GM15510 (cell line): ENCODE results near the gene TRAPPC2L.

Experiments used
- POLR2A ChIP-seq: IDR thresholded peaks from 3 replicates; pipeline ENCODE4 v1.6.1; 2011; ENCODE audit warnings: borderline replicate concordance; ENCODE audit not compliant: insufficient read length; ENCODE audit errors: extremely low read depth

TRAPPC2L gene

DNA sequence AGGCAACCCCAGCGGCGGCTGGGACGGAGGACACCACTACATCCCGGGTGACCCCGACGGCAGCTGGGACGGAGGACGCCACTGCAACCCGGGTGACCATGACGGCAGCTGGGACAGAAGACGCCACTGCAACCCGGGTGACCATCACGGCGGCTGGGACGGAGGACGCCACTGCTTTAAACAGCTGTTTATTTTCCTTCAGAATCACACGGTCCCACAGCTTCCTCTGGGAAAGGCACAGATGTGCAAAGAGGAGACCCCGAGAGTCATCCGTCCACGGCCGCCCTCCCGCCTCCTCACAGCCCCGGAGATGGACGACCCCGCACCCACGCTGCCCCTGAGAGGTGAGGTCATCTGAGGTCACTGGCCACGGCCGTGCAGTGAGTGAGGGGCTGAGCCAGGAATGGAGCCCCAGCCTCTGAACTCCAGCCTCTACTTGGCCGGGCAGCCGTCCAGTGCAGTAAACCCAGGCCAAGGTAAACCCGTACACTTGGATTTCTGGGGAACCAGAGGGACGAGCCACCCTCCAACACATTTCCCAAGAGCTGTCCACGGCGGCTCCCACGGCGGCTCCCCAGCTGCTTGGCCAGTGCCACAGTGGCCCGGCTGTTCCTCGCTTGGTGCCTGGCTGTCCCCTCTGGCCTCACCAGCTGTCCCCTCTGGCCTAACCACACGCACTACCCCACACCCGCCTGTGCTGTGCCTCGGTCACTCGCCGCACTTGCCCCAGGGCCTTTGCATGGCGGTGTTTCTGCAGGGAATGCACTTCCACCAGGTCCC, 52.7 kb downstream of the TRAPPC2L start:
- TF ChIP-seq POLR2A, result no peak

- TF ChIP-seq POLR2A, result no peak
These were observed 53.6 kb downstream of the TRAPPC2L start for GRCh38 chr16:88910284-88911135.

DNA sequence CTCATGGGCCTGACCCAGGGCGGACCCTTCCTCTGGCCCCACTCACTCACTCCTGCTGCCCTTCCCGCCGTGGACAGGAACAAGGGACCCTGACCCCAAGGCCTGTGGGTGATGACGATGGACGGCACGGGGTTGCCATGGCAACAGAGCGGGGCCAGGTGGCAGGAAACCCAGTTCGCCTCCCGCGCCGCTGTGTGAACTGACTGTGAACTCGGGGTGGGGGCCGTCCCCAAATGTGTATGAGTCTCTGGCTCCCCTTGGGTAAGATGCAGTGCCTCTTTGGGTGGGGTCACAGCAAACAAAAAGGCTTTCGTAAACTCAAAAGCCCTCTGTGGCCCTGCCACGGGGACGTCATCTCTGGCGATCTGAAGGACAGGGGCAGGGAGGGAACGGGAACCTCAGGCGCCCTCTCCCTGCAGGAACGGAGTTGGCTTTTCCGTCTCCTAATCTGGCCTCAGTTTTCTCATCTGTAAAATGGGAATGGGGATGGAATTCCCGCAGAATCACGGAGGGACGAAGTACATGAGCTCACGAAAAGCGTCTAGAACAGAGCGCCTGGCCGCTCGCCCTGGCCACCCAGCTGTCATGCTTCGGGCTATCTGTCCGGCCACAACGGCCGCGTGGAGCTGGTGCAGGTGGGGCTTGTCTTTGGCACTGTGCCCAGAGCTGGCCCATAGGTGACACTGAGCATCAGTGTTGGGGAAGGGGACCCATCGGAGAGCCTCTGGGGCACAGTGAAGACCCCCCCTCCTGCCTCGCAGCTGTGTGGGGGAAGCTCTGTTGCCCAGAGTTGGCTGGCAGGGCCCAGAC, 54.4 kb downstream of the TRAPPC2L start:
- TF ChIP-seq POLR2A, result no peak

DNA sequence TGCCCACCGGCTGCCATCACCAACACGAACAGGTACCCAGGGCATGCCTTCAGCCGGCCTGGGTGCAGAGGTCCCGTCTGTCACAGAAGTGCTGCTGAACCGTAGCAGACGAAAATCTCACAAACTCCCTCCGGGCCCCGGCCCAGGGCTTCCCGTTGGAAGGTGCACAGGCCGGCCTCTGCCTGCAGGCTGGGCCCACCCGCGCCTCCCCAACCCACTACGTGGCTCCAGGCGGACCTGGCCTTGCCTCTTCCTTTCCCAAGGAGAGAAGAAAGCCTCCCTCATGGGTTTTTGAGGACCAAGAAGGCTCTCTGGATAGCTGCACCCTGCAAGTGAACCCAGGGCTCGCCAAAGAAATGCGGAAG, 55.0 kb downstream of the TRAPPC2L start:
- TF ChIP-seq POLR2A, result no peak
